HPDE6-E6E7 (cell line): ENCODE data around the gene REXO4.
"Not testable (repeated sequence)": the region's sequence is repeated elsewhere in the genome, so short reads cannot be mapped to it uniquely, and the experiment has no call there.

Source experiments
- DNase-seq: peaks from one replicate; pipeline ENCODE4 v3.0.0; 2011; ENCODE audit warnings: missing footprints; ENCODE audit errors: extremely low spot score

The REXO4 gene

GRCh38 chr9:133417541-133418461 lies at the start of gene REXO4:
Gene REXO4 (minus strand): TSS chr9:133418010. CDS start chr9:133417844, 166 bp downstream.
- peak; percentile 70 for DNase-seq

GRCh38 chr9:133467101-133467500 lies 49.3 kb upstream of the REXO4 start:
- DNase-seq: no peak

GRCh38 chr9:133465984-133466383 lies 48.2 kb upstream of the REXO4 start:
- no peak for DNase-seq

GRCh38 chr9:133464638-133465037 lies 46.8 kb upstream of the REXO4 start:
- no peak for DNase-seq

- DNase-seq: no peak
These were observed 46.2 kb upstream of the REXO4 start for GRCh38 chr9:133463864-133464615.

- DNase-seq: no peak
These were observed 45.5 kb upstream of the REXO4 start for GRCh38 chr9:133463234-133463863.

GRCh38 chr9:133461975-133462374 lies 44.2 kb upstream of the REXO4 start:
- no peak for DNase-seq

GRCh38 chr9:133460405-133461175 lies 42.8 kb upstream of the REXO4 start:
- DNase-seq: no peak

GRCh38 chr9:133459476-133460404 lies 41.9 kb upstream of the REXO4 start, which contains the start of gene CACFD1:
Gene CACFD1 (plus strand): TSS chr9:133459978. CDS start chr9:133460067, 89 bp downstream.
- peak; percentile 99 for DNase-seq

GRCh38 chr9:133458643-133459312 lies 41.0 kb upstream of the REXO4 start:
- DNase-seq: no peak

GRCh38 chr9:133457748-133458147 lies 39.9 kb upstream of the REXO4 start:
- no peak for DNase-seq

GRCh38 chr9:133457233-133457632 lies 39.4 kb upstream of the REXO4 start:
- DNase-seq: no peak

GRCh38 chr9:133456409-133456808 lies 38.6 kb upstream of the REXO4 start:
- no peak for DNase-seq

GRCh38 chr9:133455936-133456335 lies 38.1 kb upstream of the REXO4 start:
- no peak for DNase-seq

- no peak for DNase-seq
These were observed 37.3 kb upstream of the REXO4 start for GRCh38 chr9:133454943-133455673.

- DNase-seq: no peak
These were observed 36.5 kb upstream of the REXO4 start for GRCh38 chr9:133454325-133454724.

- DNase-seq: no peak
These were observed 35.8 kb upstream of the REXO4 start for GRCh38 chr9:133453651-133454050.

- no peak for DNase-seq
These were observed 34.8 kb upstream of the REXO4 start for GRCh38 chr9:133452562-133452961.

GRCh38 chr9:133451865-133452264 lies 34.1 kb upstream of the REXO4 start:
- DNase-seq: not testable (repeated sequence)
